SU-DHL-6 (cell line): ENCODE data around the gene CCM2.

Source experiments
- CTCF ChIP-seq: fragments of 200-600 bp; sonication (generic); IDR thresholded peaks from one replicate; pipeline ENCODE4 v1.5.1; 2017; ENCODE audit warnings: antibody characterized with exemption, mild to moderate bottlenecking, low read length, moderate library complexity; ENCODE audit not compliant: insufficient read depth, poor library complexity, severe bottlenecking
- EZH2phosphoT487 ChIP-seq: fragments of 200-600 bp; sonication (generic), shearing (Covaris generic); conservative IDR thresholded peaks from 2 replicates; pipeline ENCODE4 v1.6.1; 2018; ENCODE audit warnings: mild to moderate bottlenecking, antibody characterized with exemption, low read length, moderate library complexity, mixed read lengths

GRCh38 chr7:45013465-45013967 is 13.5 kb downstream of the CCM2 start:
- TF ChIP-seq CTCF: no peak
- TF ChIP-seq EZH2phosphoT487: no peak
